IgD-negative memory B cell (primary cell): ENCODE measurements around the gene ULK3. TPM values are rescaled to one million over a fixed set of nuclear protein-coding genes. Genes with fewer than 3 reads are reported as not detected.
A peak's percentile ranks its signal among the peaks of the same experiment; 100 is the strongest.

ENCODE experiments used
- H3K27ac Mint-ChIP-seq, 3 donors: one replicate each; pipeline ENCODE4 v1.8.0; 2020 to 2022; ENCODE audit warnings: mild to moderate bottlenecking in 3 of 3, mixed read lengths in 3 of 3, moderate library complexity in 1 of 3
- H3K27me3 Mint-ChIP-seq: one replicate; pipeline ENCODE4 v1.8.0; 2021; ENCODE audit warnings: mixed read lengths
- H3K36me3 Mint-ChIP-seq: one replicate; pipeline ENCODE4 v1.8.0; 2020; ENCODE audit warnings: mild to moderate bottlenecking, mixed read lengths
- H3K4me1 Mint-ChIP-seq, 3 donors: one replicate each; pipeline ENCODE4 v1.8.0; 2020 to 2022; ENCODE audit warnings: mixed read lengths in 3 of 3, mild to moderate bottlenecking in 1 of 3
- H3K4me3 Mint-ChIP-seq, 4 donors: one replicate each; pipeline ENCODE4 v1.8.0; 2020 to 2022; ENCODE audit warnings: mild to moderate bottlenecking in 4 of 4, mixed read lengths in 4 of 4, moderate library complexity in 3 of 4
- H3K9me3 Mint-ChIP-seq, 3 donors: one replicate each; pipeline ENCODE4 v1.8.0; 2020 to 2021; ENCODE audit warnings: mixed read lengths in 3 of 3, mild to moderate bottlenecking in 1 of 3
- polyA plus RNA-seq: library from polyadenylated mRNA; unstranded; fragments of 300-500 nt; fragmentation: Illumina TruSeq; gene quantifications from one replicate; pipeline ENCODE4 v1.2.3, GENCODE V29; 2021

The ULK3 gene
- polyA plus RNA-seq, 1 donor from 2014 or later: 25.2 TPM

- Mint-ChIP-seq H3K27me3 (no peaks in the 10 kb centered on the region), H3K27ac (no peak within 1 kb of the TSS), H3K9me3 (no peaks in the 10 kb centered on the region), H3K4me1 (peaks cover 14 to 29% (median 18%) of the 10 kb centered on the region in 3 donors), H3K36me3 (no peaks in the 10 kb centered on the region), H3K4me3 (no peak within 1 kb of the TSS)
These were observed 30.4 kb downstream of the ULK3 start, which contains the start of gene LMAN1L for GRCh38 chr15:74812533-74812932. Gene LMAN1L, plus strand, starts transcription at chr15:74812835. Its CDS starts 20 bp downstream, at chr15:74812855.

- no peaks in the 10 kb centered on the region for H3K27me3 Mint-ChIP-seq
- no peak overlapping the region for H3K4me3 Mint-ChIP-seq
- H3K4me1 Mint-ChIP-seq: peaks cover 15 to 28% (median 18%) of the 10 kb centered on the region in 3 donors
- H3K36me3 Mint-ChIP-seq: no peaks in the 10 kb centered on the region
- H3K27ac Mint-ChIP-seq: no peak overlapping the region
- H3K9me3 Mint-ChIP-seq: no peaks in the 10 kb centered on the region
These were observed 33.0 kb downstream of the ULK3 start for GRCh38 chr15:74809956-74810355.

GRCh38 chr15:74809242-74809641 lies 33.7 kb downstream of the ULK3 start:
- Mint-ChIP-seq H3K27me3 (no peaks in the 10 kb centered on the region), H3K9me3 (no peaks in the 10 kb centered on the region), H3K36me3 (no peaks in the 10 kb centered on the region), H3K4me1 (peaks cover 18 to 30% (median 19%) of the 10 kb centered on the region in 3 donors), H3K4me3 (peak overlapping the region in 1 of 4 donors; percentile 40), H3K27ac (peak overlapping the region in 1 of 3 donors; percentile 76)

GRCh38 chr15:74808840-74809229 lies 34.1 kb downstream of the ULK3 start:
- no peaks in the 10 kb centered on the region for H3K27me3 Mint-ChIP-seq
- peak overlapping the region in 1 of 4 donors; percentile 40 for H3K4me3 Mint-ChIP-seq
- H3K4me1 Mint-ChIP-seq: peaks cover 18 to 32% (median 19%) of the 10 kb centered on the region in 3 donors
- no peaks in the 10 kb centered on the region for H3K9me3 Mint-ChIP-seq
- no peaks in the 10 kb centered on the region for H3K36me3 Mint-ChIP-seq
- H3K27ac Mint-ChIP-seq: peak overlapping the region in 1 of 3 donors; percentile 76

- H3K36me3 Mint-ChIP-seq: no peaks in the 10 kb centered on the region
- H3K27me3 Mint-ChIP-seq: no peaks in the 10 kb centered on the region
- no peaks in the 10 kb centered on the region for H3K9me3 Mint-ChIP-seq
- peak overlapping the region in 1 of 4 donors; percentile 65 for H3K4me3 Mint-ChIP-seq
- peak overlapping the region in 2 of 3 donors; percentile 76 to 86 for H3K27ac Mint-ChIP-seq
- H3K4me1 Mint-ChIP-seq: peaks cover 18 to 29% (median 19%) of the 10 kb centered on the region in 3 donors
These were observed 34.7 kb downstream of the ULK3 start for GRCh38 chr15:74808078-74808839.

- no peak overlapping the region for H3K4me3 Mint-ChIP-seq
- H3K36me3 Mint-ChIP-seq: no peaks in the 10 kb centered on the region
- peak overlapping the region; percentile 56 to 81 (median 77) for H3K27ac Mint-ChIP-seq
- H3K9me3 Mint-ChIP-seq: no peaks in the 10 kb centered on the region
- no peaks in the 10 kb centered on the region for H3K27me3 Mint-ChIP-seq
- H3K4me1 Mint-ChIP-seq: peaks cover 18 to 29% (median 19%) of the 10 kb centered on the region in 3 donors
These were observed 35.7 kb downstream of the ULK3 start for GRCh38 chr15:74807282-74807681.

- no peaks in the 10 kb centered on the region for H3K27me3 Mint-ChIP-seq
- no peaks in the 10 kb centered on the region for H3K36me3 Mint-ChIP-seq
- H3K27ac Mint-ChIP-seq: peak overlapping the region in 1 of 3 donors; percentile 11
- H3K9me3 Mint-ChIP-seq: no peaks in the 10 kb centered on the region
- no peak overlapping the region for H3K4me3 Mint-ChIP-seq
- peaks cover 22 to 31% (median 23%) of the 10 kb centered on the region in 3 donors for H3K4me1 Mint-ChIP-seq
These were observed 38.0 kb downstream of the ULK3 start for GRCh38 chr15:74804935-74805334.

- Mint-ChIP-seq H3K27me3 (no peaks in the 10 kb centered on the region), H3K9me3 (no peaks in the 10 kb centered on the region), H3K4me1 (peaks cover 26 to 35% (median 27%) of the 10 kb centered on the region in 3 donors), H3K27ac (no peak overlapping the region), H3K4me3 (no peak overlapping the region), H3K36me3 (no peaks in the 10 kb centered on the region)
These were observed 40.0 kb downstream of the ULK3 start for GRCh38 chr15:74802862-74803447.

- H3K4me1 Mint-ChIP-seq: peaks cover 26 to 38% (median 31%) of the 10 kb centered on the region in 3 donors
- no peaks in the 10 kb centered on the region for H3K36me3 Mint-ChIP-seq
- H3K27ac Mint-ChIP-seq: peak overlapping the region in 1 of 3 donors; percentile 63
- H3K4me3 Mint-ChIP-seq: no peak overlapping the region
- no peaks in the 10 kb centered on the region for H3K27me3 Mint-ChIP-seq
- H3K9me3 Mint-ChIP-seq: no peaks in the 10 kb centered on the region
These were observed 40.7 kb downstream of the ULK3 start for GRCh38 chr15:74802290-74802689.

- Mint-ChIP-seq H3K36me3 (no peaks in the 10 kb centered on the region), H3K27ac (peak overlapping the region in 2 of 3 donors; percentile 5 to 96), H3K4me3 (peak overlapping the region in 2 of 4 donors; percentile 51 to 83), H3K9me3 (no peaks in the 10 kb centered on the region), H3K4me1 (peaks cover 28 to 35% (median 33%) of the 10 kb centered on the region in 3 donors), H3K27me3 (no peaks in the 10 kb centered on the region)
These were observed 41.5 kb downstream of the ULK3 start for GRCh38 chr15:74801311-74801997.

GRCh38 chr15:74800559-74801094 lies 42.3 kb downstream of the ULK3 start:
- Mint-ChIP-seq H3K36me3 (peaks cover 4% of the 10 kb centered on the region), H3K4me3 (peak overlapping the region in 2 of 4 donors; percentile 79 to 83), H3K27me3 (no peaks in the 10 kb centered on the region), H3K4me1 (peaks cover 35 to 40% (median 38%) of the 10 kb centered on the region in 3 donors), H3K27ac (peak overlapping the region in 2 of 3 donors; percentile 82 to 96), H3K9me3 (no peaks in the 10 kb centered on the region)

GRCh38 chr15:74799856-74800558 lies 42.9 kb downstream of the ULK3 start:
- Mint-ChIP-seq H3K9me3 (no peaks in the 10 kb centered on the region), H3K4me3 (peak overlapping the region; percentile 16 to 85 (median 80)), H3K36me3 (peaks cover 4% of the 10 kb centered on the region), H3K27ac (peak overlapping the region; percentile 82 to 96 (median 96)), H3K4me1 (peaks cover 41 to 45% (median 42%) of the 10 kb centered on the region in 3 donors), H3K27me3 (no peaks in the 10 kb centered on the region)

GRCh38 chr15:74799255-74799855 lies 43.6 kb downstream of the ULK3 start:
- H3K27me3 Mint-ChIP-seq: no peaks in the 10 kb centered on the region
- peak overlapping the region; percentile 57 to 85 (median 80) for H3K4me3 Mint-ChIP-seq
- H3K4me1 Mint-ChIP-seq: peaks cover 45 to 47% (median 47%) of the 10 kb centered on the region in 3 donors
- peaks cover 4% of the 10 kb centered on the region for H3K36me3 Mint-ChIP-seq
- peak overlapping the region; percentile 90 to 96 (median 96) for H3K27ac Mint-ChIP-seq
- H3K9me3 Mint-ChIP-seq: no peaks in the 10 kb centered on the region
